ENCODE data around the gene GPHN. TPM values are rescaled to one million over a fixed set of nuclear protein-coding genes. Genes with fewer than 3 reads are reported as not detected.

Gene GPHN
- total and polyA plus RNA-seq, 2 of the 8 experiments (the other 6 are each of a cell fraction or from before 2014, with no cell fraction given): 6.0 to 16.0 TPM

GRCh38 chr14:67199016-67199415, 691.1 kb downstream of the GPHN start:
- Histone ChIP-seq H4K5ac (ENCODE audit: insufficient read length, low read depth, low read length) (no peak overlapping the region), H2AK5ac (ENCODE audit: low read depth, low read length) (no peak overlapping the region), H3K4me3 (ENCODE audit: extremely low read depth in 1 of 4, insufficient read depth in 2 of 4, low read depth in 3 of 4, low read length in 4 of 4) (no peak overlapping the region), H2BK120ac (replicated peaks; ENCODE audit: low read depth, low read length) (no peak overlapping the region), H3K9ac (replicated peaks in 1 of 4; ENCODE audit: extremely low read depth in 1 of 4, low read depth in 3 of 4, low read length in 3 of 4) (no peak overlapping the region), H2BK20ac (ENCODE audit: low read length) (no peak overlapping the region), H2BK15ac (ENCODE audit: low read length) (no peak overlapping the region), H3K4ac (replicated peaks; ENCODE audit: insufficient read length, low read depth, low read length) (no peak overlapping the region), H2BK12ac (ENCODE audit: low read depth, low read length) (no peak overlapping the region), H4K20me1 (replicated peaks in 1 of 2; ENCODE audit: control insufficient read depth in 1 of 2, insufficient read depth in 2 of 2, low read length in 2 of 2) (no peaks in the 10 kb centered on the region), H3K14ac (ENCODE audit: insufficient read length) (no peak overlapping the region), H3K27ac (ENCODE audit: low read depth, low read length) (no peak overlapping the region), H3K23ac (ENCODE audit: insufficient read length) (no peak overlapping the region), H3K9me3 (ENCODE audit: insufficient read depth in 2 of 2, low read depth in 1 of 2, low read length in 1 of 2) (no peaks in the 10 kb centered on the region), H3K56ac (replicated peaks; ENCODE audit: insufficient read length, low read depth, low read length) (no peak overlapping the region), H2AFZ (ENCODE audit: low read length) (no peak overlapping the region), H4K91ac (replicated peaks; ENCODE audit: insufficient read length, low read length) (no peak overlapping the region), H3K4me2 (ENCODE audit: insufficient read depth in 1 of 2, low read depth in 2 of 2, low read length in 2 of 2) (no peak overlapping the region), H3K4me1 (replicated peaks in 1 of 4; ENCODE audit: control insufficient read depth in 3 of 4, insufficient read depth in 4 of 4, low read length in 3 of 4) (no peaks in the 10 kb centered on the region), H4K8ac (ENCODE audit: extremely low read depth, insufficient read depth, low read length) (no peak overlapping the region), H3K36me3 (ENCODE audit: control insufficient read depth in 2 of 4, insufficient read depth in 4 of 4, low read length in 3 of 4) (no peaks in the 10 kb centered on the region), H3K79me2 (ENCODE audit: control insufficient read depth in 1 of 2, insufficient read depth in 2 of 2, low read length in 2 of 2) (no peaks in the 10 kb centered on the region), H3K23me2 (ENCODE audit: low read depth, low read length) (no peaks in the 10 kb centered on the region), H2BK5ac (ENCODE audit: low read depth, low read length) (no peak overlapping the region), H3K18ac (ENCODE audit: extremely low read depth, low read length) (no peak overlapping the region), H3K79me1 (ENCODE audit: low read depth, low read length) (no peaks in the 10 kb centered on the region), H3K27me3 (replicated peaks in 1 of 4; ENCODE audit: control insufficient read depth in 3 of 4, extremely low read depth in 1 of 4, insufficient read depth in 3 of 4, low read length in 3 of 4) (no peaks in the 10 kb centered on the region)
- TF ChIP-seq EZH2 (IDR thresholded peaks at IDR 0.05; ENCODE audit: low read depth, low read length, severe bottlenecking) (no peak), TAF7 (optimal IDR thresholded peaks at IDR 0.05; ENCODE audit: borderline replicate concordance, low read depth, low read length) (no peak), MAX (IDR thresholded peaks at IDR 0.05) (no peak), CEBPB (IDR thresholded peaks at IDR 0.05; ENCODE audit: low read depth, low read length) (no peak), NANOG (IDR thresholded peaks at IDR 0.05; ENCODE audit: insufficient read depth, low read depth, low read length, poor library complexity, severe bottlenecking) (no peak), MAFK (IDR thresholded peaks at IDR 0.05; ENCODE audit: low read depth, low read length) (no peak), TAF1 (IDR thresholded peaks at IDR 0.05; ENCODE audit: low read depth, low read length) (no peak), RNF2 (IDR thresholded peaks at IDR 0.05; ENCODE audit: borderline replicate concordance, low read depth, low read length, missing control alignments, poor library complexity, severe bottlenecking) (no peak)
- 84% methylated on average over 6 of the region's 6 CpGs; no CpG with 5 or more reads in 1 of the 2 experiments for WGBS, 2 experiments (ENCODE audit: extremely low coverage in 1 of 2, insufficient coverage in 1 of 2, insufficient read length in 1 of 2, insufficient replicate concordance in 2 of 2, low coverage in 1 of 2, low lambda C conversion rate in 2 of 2, missing lambda C conversion rate in 1 of 2)
- ChIA-PET CTCF (ENCODE audit: partially characterized antibody) (no interaction called here), POLR2A (ENCODE audit: partially characterized antibody) (no interaction called here)
- DNase-seq (ENCODE audit: low read depth in 1 of 2, low spot score in 2 of 2) (no peak), FAIRE-seq (no peak)

All from H1 (cell line).